GM12801 (cell line): ENCODE measurements around the gene EML1.

ENCODE experiments used
- CTCF ChIP-seq: IDR thresholded peaks from one replicate; pipeline ENCODE4 v1.5.1; 2011; ENCODE audit warnings: control low read depth; ENCODE audit not compliant: insufficient read length; ENCODE audit errors: extremely low read depth

The EML1 gene

GRCh38 chr14:99976021-99976420, 182.8 kb downstream of the EML1 start:
- no peak for TF ChIP-seq CTCF

GRCh38 chr14:99976681-99977080, 183.5 kb downstream of the EML1 start:
- no peak for TF ChIP-seq CTCF

DNA sequence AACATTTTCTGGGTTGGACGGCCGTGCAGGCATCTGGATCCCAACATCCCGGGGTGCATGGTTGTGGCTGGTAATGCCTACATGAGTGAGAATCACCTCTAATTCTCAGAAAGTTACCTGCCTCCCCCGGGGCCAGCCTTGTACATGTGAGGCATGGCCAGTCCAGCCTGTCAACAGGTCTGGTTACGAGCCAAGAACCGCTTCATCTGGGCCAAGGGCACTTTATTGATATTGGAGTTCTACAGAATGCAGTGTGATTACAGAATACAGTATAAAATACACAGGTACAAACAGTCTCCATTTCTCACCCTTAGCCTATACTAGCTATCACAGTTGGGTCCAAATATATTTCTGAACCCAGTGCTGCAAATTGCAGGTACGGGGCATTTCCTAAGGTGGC, 187.1 kb downstream of the EML1 start:
- no peak for TF ChIP-seq CTCF

- TF ChIP-seq CTCF: no peak
These were observed 188.6 kb downstream of the EML1 start for GRCh38 chr14:99981806-99982205.

GRCh38 chr14:99982537-99983250, 189.5 kb downstream of the EML1 start:
- TF ChIP-seq CTCF: peak; percentile 90

DNA sequence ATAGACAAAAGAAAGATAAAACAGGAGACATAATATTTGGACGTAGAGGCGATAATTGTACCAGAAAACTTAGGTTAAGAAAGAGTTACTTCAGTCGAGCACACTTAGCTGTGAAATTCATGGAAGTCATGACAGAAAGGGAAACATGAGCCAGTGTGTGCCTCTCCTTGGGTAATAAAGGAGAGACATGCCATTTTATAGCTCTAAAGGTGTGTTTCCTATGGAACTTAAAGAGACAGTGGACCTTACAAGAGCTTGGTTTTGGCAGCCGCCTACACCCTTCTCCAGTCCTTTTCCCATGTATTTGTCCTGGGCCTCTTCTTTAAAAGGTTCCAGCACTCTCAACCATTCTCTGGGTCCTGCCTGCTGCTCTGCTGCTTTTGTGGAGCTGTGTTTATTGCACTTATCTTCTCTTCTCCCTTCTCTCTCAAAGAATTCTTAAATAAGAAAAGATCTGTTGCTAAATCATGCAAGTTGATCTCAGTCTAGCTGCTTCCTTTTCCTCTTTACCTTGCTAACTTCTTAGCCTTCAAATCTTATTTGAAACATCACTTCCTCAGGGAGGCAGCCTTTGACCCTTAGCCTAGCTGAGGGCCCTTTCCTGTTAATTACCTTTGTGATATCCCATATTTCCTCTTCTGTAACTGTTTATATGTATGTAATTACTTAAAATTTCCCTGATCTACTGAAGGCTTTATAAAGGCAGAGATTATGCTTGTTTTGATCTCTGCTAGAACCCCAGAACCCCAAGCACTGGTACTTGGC, 190.2 kb downstream of the EML1 start:
- TF ChIP-seq CTCF: no peak

DNA sequence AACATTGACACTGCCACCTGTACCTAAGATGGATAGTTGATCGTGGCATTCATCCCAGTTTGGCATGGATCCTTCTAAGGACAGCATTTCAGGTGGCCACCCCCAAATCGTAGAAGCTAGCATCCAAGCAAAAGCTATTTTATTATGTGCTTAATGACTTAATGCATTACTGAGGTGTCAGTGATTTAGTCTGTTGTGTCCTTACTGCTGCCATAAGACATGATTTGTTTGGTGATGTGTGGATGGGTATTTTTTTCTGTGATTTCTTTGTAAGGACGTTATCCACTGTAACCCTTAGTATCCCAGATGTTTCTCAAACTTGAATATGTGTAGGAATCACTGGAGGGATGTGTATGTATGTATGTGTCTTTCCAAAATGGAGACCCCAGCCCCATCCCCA, 190.8 kb downstream of the EML1 start:
- no peak for TF ChIP-seq CTCF
